ENCODE measurements around the gene TNPO3. TPM values are rescaled to one million over a fixed set of nuclear protein-coding genes. Genes with fewer than 3 reads are reported as not detected.

TNPO3 gene
- total RNA-seq, 2 experiments from 2014 or later: 65.7 to 66.4 TPM

GRCh38 chr7:128911423-128912031, 143.4 kb downstream of the TNPO3 start:
- CTCF ChIA-PET: interaction anchor here (0.7 to 1.6 kb wide), 3 partner anchors 28 to 180 kb away, joined by 3 to 7 read pairs (median 4); partner anchors contain the start of gene CALU
- Mint-ChIP-seq H3K36me3 (ENCODE audit: low read depth) (no peaks in the 10 kb centered on the region), H3K27me3 (ENCODE audit: low read depth) (peaks cover 52% of the 10 kb centered on the region), H3K9me3 (no peaks in the 10 kb centered on the region), H3K27ac (no peak overlapping the region), H3K4me1 (ENCODE audit: low read depth) (peaks cover 10% of the 10 kb centered on the region), H3K4me3 (no peak overlapping the region)
- DNase-seq: no peak
- intact Hi-C loops (cut with micrococcal nuclease): no loop called here

GRCh38 chr7:128910569-128910945, 144.4 kb downstream of the TNPO3 start, which contains the start of gene KCP:
Gene KCP, minus strand, starts transcription at chr7:128910709. Its CDS starts 33 bp downstream, at chr7:128910676.
- H3K27ac Mint-ChIP-seq: no peak within 1 kb of the TSS
- no peak for DNase-seq
- H3K4me3 Mint-ChIP-seq: no peak within 1 kb of the TSS
- CTCF ChIA-PET: interaction anchor here (0.8 kb wide), 1 partner anchor 181 kb away, joined by 4 read pairs; no protein-coding TSS in a partner anchor
- peaks cover 9% of the 10 kb centered on the region for H3K4me1 Mint-ChIP-seq (ENCODE audit: low read depth)
- H3K9me3 Mint-ChIP-seq: no peaks in the 10 kb centered on the region
- no peaks in the 10 kb centered on the region for H3K36me3 Mint-ChIP-seq (ENCODE audit: low read depth)
- intact Hi-C loops (cut with micrococcal nuclease): no loop called here
- peaks cover 49% of the 10 kb centered on the region for H3K27me3 Mint-ChIP-seq (ENCODE audit: low read depth)

GRCh38 chr7:128909625-128910568, 145.0 kb downstream of the TNPO3 start:
- Mint-ChIP-seq H3K27ac (no peak overlapping the region), H3K36me3 (ENCODE audit: low read depth) (no peaks in the 10 kb centered on the region), H3K4me3 (no peak overlapping the region), H3K4me1 (ENCODE audit: low read depth) (peaks cover 5% of the 10 kb centered on the region), H3K27me3 (ENCODE audit: low read depth) (peaks cover 45% of the 10 kb centered on the region), H3K9me3 (no peaks in the 10 kb centered on the region)
- DNase-seq: no peak
- CTCF ChIA-PET: interaction anchor here (0.8 kb wide), 1 partner anchor 182 kb away, joined by 4 read pairs; no protein-coding TSS in a partner anchor
- intact Hi-C loops (cut with micrococcal nuclease): no loop called here

GRCh38 chr7:128908750-128909624, 145.9 kb downstream of the TNPO3 start:
- Mint-ChIP-seq H3K4me3 (no peak overlapping the region), H3K36me3 (ENCODE audit: low read depth) (no peaks in the 10 kb centered on the region), H3K9me3 (no peaks in the 10 kb centered on the region), H3K27me3 (ENCODE audit: low read depth) (peaks cover 37% of the 10 kb centered on the region), H3K27ac (no peak overlapping the region), H3K4me1 (ENCODE audit: low read depth) (no peaks in the 10 kb centered on the region)
- DNase-seq: no peak
- CTCF ChIA-PET: interaction anchor here (1.1 to 1.6 kb wide), 2 partner anchors 177 to 183 kb away, joined by 3 to 9 read pairs; no protein-coding TSS in a partner anchor
- intact Hi-C loops (cut with micrococcal nuclease): no loop called here

- DNase-seq: no peak
- CTCF ChIA-PET: interaction anchor here (0.6 to 1.0 kb wide), 3 partner anchors 103 to 377 kb away, joined by 3 read pairs; no protein-coding TSS in a partner anchor
- H3K9me3 Mint-ChIP-seq: no peaks in the 10 kb centered on the region
- peaks cover 32% of the 10 kb centered on the region for H3K27me3 Mint-ChIP-seq (ENCODE audit: low read depth)
- no peaks in the 10 kb centered on the region for H3K4me1 Mint-ChIP-seq (ENCODE audit: low read depth)
- H3K4me3 Mint-ChIP-seq: no peak overlapping the region
- H3K36me3 Mint-ChIP-seq (ENCODE audit: low read depth): no peaks in the 10 kb centered on the region
- H3K27ac Mint-ChIP-seq: no peak overlapping the region
- intact Hi-C loops (cut with micrococcal nuclease): no loop called here
Measured at GRCh38 chr7:128906766-128907559, 147.9 kb downstream of the TNPO3 start.

- H3K27ac Mint-ChIP-seq: no peak overlapping the region
- peaks cover 26% of the 10 kb centered on the region for H3K27me3 Mint-ChIP-seq (ENCODE audit: low read depth)
- H3K4me3 Mint-ChIP-seq: no peak overlapping the region
- CTCF ChIA-PET: interaction anchor here (0.7 kb wide), 1 partner anchor 104 kb away, joined by 3 read pairs; no protein-coding TSS in a partner anchor
- H3K36me3 Mint-ChIP-seq (ENCODE audit: low read depth): no peaks in the 10 kb centered on the region
- no peaks in the 10 kb centered on the region for H3K9me3 Mint-ChIP-seq
- intact Hi-C loops (cut with micrococcal nuclease): no loop called here
- no peak for DNase-seq
- H3K4me1 Mint-ChIP-seq (ENCODE audit: low read depth): no peaks in the 10 kb centered on the region
Measured at GRCh38 chr7:128906001-128906765, 148.7 kb downstream of the TNPO3 start.

- H3K9me3 Mint-ChIP-seq: no peaks in the 10 kb centered on the region
- intact Hi-C loops (cut with micrococcal nuclease): loop anchor here (1.0 to 2.0 kb wide), 4 partner anchors 59 to 366 kb away; no protein-coding TSS in a partner anchor
- H3K4me3 Mint-ChIP-seq: no peak overlapping the region
- H3K27ac Mint-ChIP-seq: no peak overlapping the region
- peak; percentile 42 for DNase-seq
- CTCF ChIA-PET: interaction anchor here (1.4 to 2.7 kb wide), 3 partner anchors 21 to 187 kb away, joined by 4 to 21 read pairs (median 6); no protein-coding TSS in a partner anchor
- H3K27me3 Mint-ChIP-seq (ENCODE audit: low read depth): peaks cover 15% of the 10 kb centered on the region
- H3K4me1 Mint-ChIP-seq (ENCODE audit: low read depth): no peaks in the 10 kb centered on the region
- H3K36me3 Mint-ChIP-seq (ENCODE audit: low read depth): no peaks in the 10 kb centered on the region
Measured at GRCh38 chr7:128904381-128905197, 150.3 kb downstream of the TNPO3 start.

Other genes starting within 250 kb of the TNPO3 start
- under 1 TPM; 0.02 to 0.05 TPM for gene FLNC, start 224.7 kb downstream of the TNPO3 start, total RNA-seq
- 100 to 1,000 TPM; 129 to 142 TPM for gene ATP6V1F, start 192.3 kb downstream of the TNPO3 start, total RNA-seq
- gene KCP, start 144.4 kb downstream of the TNPO3 start, total RNA-seq: not detected
- gene IRF5, start 117.2 kb downstream of the TNPO3 start, total RNA-seq: 1 to 10 TPM; 1.4 to 1.9 TPM
- 1 to 10 TPM; 7.2 to 7.9 TPM for gene TSPAN33, start 89.6 kb upstream of the TNPO3 start, total RNA-seq
- gene SMO, start 133.5 kb upstream of the TNPO3 start, total RNA-seq: under 1 TPM; 0.20 to 0.43 TPM
- gene AHCYL2, start 169.9 kb upstream of the TNPO3 start, total RNA-seq: 10 to 100 TPM; 29.1 to 30.4 TPM

All from activated naive CD4-positive, alpha-beta T cell treated with anti-CD3 and anti-CD28 coated beads for 36 hours (primary cell).